Measurements from ENCODE around the gene ANKRD49.

DNA sequence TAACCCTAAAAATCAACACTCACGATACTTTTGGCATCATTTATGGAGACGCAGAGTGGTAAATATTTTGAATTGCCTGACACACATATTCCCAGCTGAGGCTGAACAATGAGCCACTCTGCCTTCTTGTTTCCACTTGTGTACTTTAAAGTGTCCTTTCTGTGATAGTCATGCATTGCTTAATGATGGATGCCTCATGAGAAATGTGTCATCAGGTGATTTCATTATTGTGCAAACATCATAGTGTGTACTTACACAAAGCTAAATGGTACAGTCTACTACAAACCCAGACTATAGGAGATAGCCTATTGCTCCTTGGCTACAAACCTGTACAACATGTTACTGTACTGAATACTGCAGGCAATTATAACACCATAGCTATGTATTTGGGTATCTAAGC lies 44.3 kb upstream of the ANKRD49 start:
- no peak for TF ChIP-seq SUZ12 (IDR thresholded peaks at IDR 0.05; ENCODE audit: extremely low read depth, insufficient read depth, insufficient read length)
- TF ChIP-seq YY1 (IDR thresholded peaks at IDR 0.05; ENCODE audit: insufficient read depth, insufficient read length) = no peak
- no peak for TF ChIP-seq ZNF274 (IDR thresholded peaks at IDR 0.05; ENCODE audit: low read depth, low read length)

Measured in NT2/D1 (cell line).